Subcutaneous abdominal adipose tissue (tissue), 5 donors: ENCODE results near the gene TCF4.
A peak's percentile ranks its signal among the peaks of the same experiment; 100 is the strongest.

Experiments used
- H3K27ac ChIP-seq: one replicate; pipeline ENCODE4 v1.7.0; 2013; ENCODE audit warnings: low read depth, mild to moderate bottlenecking, inconsistent platforms, low read length, moderate library complexity
- H3K27me3 ChIP-seq, 5 donors: one replicate each; pipeline ENCODE4 v1.7.0; 2013; ENCODE audit warnings: low read length in 5 of 5, inconsistent platforms in 1 of 5; ENCODE audit not compliant: control insufficient read depth in 5 of 5, insufficient read depth in 4 of 5
- H3K36me3 ChIP-seq, 5 donors: one replicate each; pipeline ENCODE4 v1.7.0; 2013; ENCODE audit warnings: low read length in 5 of 5; ENCODE audit not compliant: control insufficient read depth in 5 of 5, insufficient read depth in 5 of 5
- H3K4me1 ChIP-seq, 5 donors: one replicate each; pipeline ENCODE4 v1.7.0; 2013; ENCODE audit warnings: low read length in 5 of 5, mild to moderate bottlenecking in 3 of 5, moderate library complexity in 1 of 5; ENCODE audit not compliant: control insufficient read depth in 5 of 5, insufficient read depth in 5 of 5
- H3K4me3 ChIP-seq, 5 donors: one replicate each; pipeline ENCODE4 v1.7.0; 2013; ENCODE audit warnings: low read length in 5 of 5, low read depth in 1 of 5
- H3K9ac ChIP-seq, 5 donors: one replicate each; pipeline ENCODE4 v1.7.0; 2013; ENCODE audit warnings: low read length in 5 of 5, mild to moderate bottlenecking in 4 of 5, moderate library complexity in 3 of 5
- H3K9me3 ChIP-seq, 5 donors: one replicate each; pipeline ENCODE4 v1.7.0; 2013; ENCODE audit warnings: low read length in 5 of 5; ENCODE audit not compliant: control insufficient read depth in 5 of 5
- donor health status: healthy.
- donor health status: healthy.
- donor health status: healthy.
- donor health status: healthy.
- donor health status: healthy.

TCF4 gene

DNA sequence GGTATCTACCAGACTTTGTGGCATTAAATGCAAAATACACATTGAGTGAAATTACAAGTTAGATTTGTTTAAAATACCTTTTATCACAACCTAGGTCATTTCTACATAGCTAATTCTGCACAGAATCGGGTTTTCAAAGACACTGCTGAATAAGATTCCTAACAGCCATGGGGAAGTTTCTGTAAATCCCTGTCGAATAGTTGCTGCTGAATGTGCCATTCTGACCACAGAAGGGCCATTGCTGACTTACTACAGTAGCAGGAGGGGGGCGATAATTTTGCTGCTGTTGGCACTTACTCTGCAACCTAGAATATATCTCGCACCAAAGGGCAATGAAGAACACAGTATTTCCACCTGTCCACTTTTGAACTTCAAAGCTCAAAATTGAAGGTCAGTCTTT lies 232.8 kb downstream of the TCF4 start:
- no peak overlapping the region for H3K9ac ChIP-seq
- H3K9me3 ChIP-seq, result no peaks in the 10 kb centered on the region
- peaks cover 0 to 21% (median 0%) of the 10 kb centered on the region in 5 donors for H3K4me1 ChIP-seq
- no peaks in the 10 kb centered on the region for H3K27me3 ChIP-seq
- no peak overlapping the region for H3K4me3 ChIP-seq
- no peaks in the 10 kb centered on the region for H3K36me3 ChIP-seq
- no peak overlapping the region for H3K27ac ChIP-seq

DNA sequence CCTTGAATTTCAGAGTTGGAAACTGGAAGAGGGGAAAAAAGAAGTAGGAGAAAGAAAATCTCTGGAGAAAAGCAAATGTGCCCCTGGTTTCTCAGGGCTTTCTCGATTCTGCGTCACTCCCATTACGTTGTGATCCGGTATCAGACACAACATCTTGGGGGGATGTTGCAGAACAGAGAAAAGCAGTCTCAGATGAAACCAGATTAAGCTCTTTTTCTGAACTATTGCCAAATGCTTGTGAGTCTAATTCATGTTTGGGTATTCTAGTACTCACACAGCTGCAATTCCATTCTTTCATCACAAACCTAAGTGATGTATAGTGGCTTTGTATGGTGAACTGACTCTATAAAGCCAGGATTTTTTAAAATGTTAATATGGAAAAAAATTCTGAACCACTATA lies 233.2 kb downstream of the TCF4 start:
- Histone ChIP-seq H3K9me3 (no peaks in the 10 kb centered on the region), H3K27me3 (no peaks in the 10 kb centered on the region), H3K4me1 (peaks cover 0 to 18% (median 0%) of the 10 kb centered on the region in 5 donors), H3K4me3 (no peak overlapping the region), H3K27ac (no peak overlapping the region), H3K36me3 (peaks cover 0 to 4% (median 0%) of the 10 kb centered on the region in 5 donors), H3K9ac (no peak overlapping the region)

DNA sequence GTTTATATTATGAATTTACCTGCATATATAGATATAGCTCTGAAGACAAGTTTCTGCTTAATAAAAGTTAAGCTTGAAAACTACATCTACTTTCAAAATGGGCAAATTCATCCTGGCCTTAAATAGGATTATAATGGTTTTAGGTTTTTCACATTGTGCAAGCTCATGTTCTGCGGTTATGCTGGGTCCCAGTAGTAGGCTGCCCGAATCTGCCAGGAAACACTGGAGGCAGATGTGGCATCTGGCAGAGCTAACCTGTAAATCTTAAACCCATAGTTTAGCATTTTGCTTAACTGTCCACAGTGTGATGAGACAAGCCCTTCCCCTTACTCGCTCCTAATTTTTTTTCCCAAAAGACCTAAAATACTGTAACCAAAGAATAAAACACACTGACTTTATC lies 234.2 kb downstream of the TCF4 start:
- H3K9me3 ChIP-seq, result no peaks in the 10 kb centered on the region
- H3K4me3 ChIP-seq, result no peak overlapping the region
- H3K4me1 ChIP-seq, result peaks cover 0 to 18% (median 0%) of the 10 kb centered on the region in 5 donors
- H3K27me3 ChIP-seq, result no peaks in the 10 kb centered on the region
- H3K27ac ChIP-seq, result no peak overlapping the region
- H3K36me3 ChIP-seq, result peaks cover 0 to 5% (median 0%) of the 10 kb centered on the region in 5 donors
- H3K9ac ChIP-seq, result no peak overlapping the region

DNA sequence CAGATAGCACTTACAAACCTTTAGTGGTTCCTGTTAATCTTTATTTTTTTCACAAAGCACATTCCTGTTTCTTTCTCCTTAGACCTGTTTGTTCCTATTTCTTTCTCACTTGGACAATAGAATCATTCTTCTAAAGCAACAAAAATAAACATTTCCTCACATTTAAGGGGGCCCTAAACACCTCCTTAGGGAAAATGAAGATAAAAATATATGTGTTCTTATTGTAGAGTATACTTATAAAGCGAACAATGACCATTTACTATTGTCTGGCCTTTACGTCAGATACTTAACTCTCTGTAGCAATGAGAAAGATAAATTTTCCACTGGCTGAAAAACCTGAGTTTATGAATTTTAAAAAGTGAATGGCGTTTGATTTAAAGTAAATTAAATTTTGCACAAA lies 234.6 kb downstream of the TCF4 start:
- Histone ChIP-seq H3K27me3 (no peaks in the 10 kb centered on the region), H3K36me3 (peaks cover 0 to 5% (median 0%) of the 10 kb centered on the region in 5 donors), H3K4me3 (no peak overlapping the region), H3K9me3 (no peaks in the 10 kb centered on the region), H3K4me1 (peaks cover 0 to 18% (median 0%) of the 10 kb centered on the region in 5 donors), H3K27ac (no peak overlapping the region), H3K9ac (no peak overlapping the region)

DNA sequence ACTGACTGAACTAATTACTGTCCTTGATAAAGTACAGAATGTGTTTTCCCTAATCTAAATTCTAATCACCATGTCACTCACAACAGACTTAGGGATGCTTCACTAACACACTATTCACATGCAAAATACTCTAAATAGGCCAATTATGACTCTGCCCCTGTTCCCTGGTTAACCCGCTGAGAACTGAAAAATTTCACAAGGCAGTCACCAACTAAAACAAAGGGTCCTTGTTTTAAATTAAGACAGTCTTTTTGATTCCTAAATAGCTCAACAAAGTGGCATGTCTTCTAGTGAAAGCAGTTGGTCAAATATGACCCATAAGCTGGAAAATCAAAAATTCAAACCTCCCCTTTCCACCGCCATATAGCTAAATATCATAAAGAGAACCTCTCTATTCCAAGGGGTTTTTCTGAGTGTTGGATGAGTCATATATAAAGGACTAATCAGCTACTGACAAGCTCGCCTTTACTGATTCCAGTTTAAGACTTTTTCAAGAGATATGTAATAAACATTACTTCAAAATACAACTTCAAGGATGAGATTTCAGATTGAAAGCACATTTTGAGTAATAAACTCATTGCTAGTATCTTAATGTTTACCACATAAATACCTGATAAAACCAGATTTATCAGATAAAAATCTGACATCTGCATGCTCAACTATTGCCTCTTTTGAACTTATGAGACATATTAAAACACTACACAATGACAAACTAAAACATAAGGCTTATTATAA lies 235.8 kb downstream of the TCF4 start:
- Histone ChIP-seq H3K27ac (no peak overlapping the region), H3K9ac (no peak overlapping the region), H3K4me1 (peaks cover 0 to 18% (median 0%) of the 10 kb centered on the region in 5 donors), H3K4me3 (no peak overlapping the region), H3K9me3 (no peaks in the 10 kb centered on the region), H3K27me3 (no peaks in the 10 kb centered on the region), H3K36me3 (peaks cover 0 to 8% (median 3%) of the 10 kb centered on the region in 5 donors)

DNA sequence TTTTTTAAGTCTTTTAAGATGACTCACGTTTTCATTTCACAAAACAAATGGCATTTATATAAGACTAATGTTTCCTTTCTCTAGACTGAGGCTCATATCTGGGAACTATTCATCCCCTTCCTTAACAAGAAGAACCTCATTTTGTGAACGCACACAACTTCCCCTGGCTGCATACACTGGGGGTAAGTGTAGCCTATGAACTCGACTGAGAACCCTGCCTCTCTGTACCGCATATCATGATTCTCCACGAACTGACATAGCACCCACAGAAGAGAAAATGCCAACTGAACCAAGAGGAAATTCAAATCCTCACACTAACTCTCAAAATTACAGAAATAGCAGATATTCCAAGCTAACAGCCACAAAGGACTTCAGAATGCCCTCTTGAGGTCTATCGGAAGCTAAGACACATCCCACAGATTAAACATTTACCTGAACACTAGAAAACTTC lies 236.7 kb downstream of the TCF4 start:
- no peaks in the 10 kb centered on the region for H3K27me3 ChIP-seq
- H3K36me3 ChIP-seq, result peaks cover 0 to 8% (median 3%) of the 10 kb centered on the region in 5 donors
- peaks cover 0 to 18% (median 0%) of the 10 kb centered on the region in 5 donors for H3K4me1 ChIP-seq
- H3K4me3 ChIP-seq, result no peak overlapping the region
- peak overlapping the region; percentile 6 for H3K27ac ChIP-seq
- H3K9ac ChIP-seq, result no peak overlapping the region
- H3K9me3 ChIP-seq, result no peaks in the 10 kb centered on the region

DNA sequence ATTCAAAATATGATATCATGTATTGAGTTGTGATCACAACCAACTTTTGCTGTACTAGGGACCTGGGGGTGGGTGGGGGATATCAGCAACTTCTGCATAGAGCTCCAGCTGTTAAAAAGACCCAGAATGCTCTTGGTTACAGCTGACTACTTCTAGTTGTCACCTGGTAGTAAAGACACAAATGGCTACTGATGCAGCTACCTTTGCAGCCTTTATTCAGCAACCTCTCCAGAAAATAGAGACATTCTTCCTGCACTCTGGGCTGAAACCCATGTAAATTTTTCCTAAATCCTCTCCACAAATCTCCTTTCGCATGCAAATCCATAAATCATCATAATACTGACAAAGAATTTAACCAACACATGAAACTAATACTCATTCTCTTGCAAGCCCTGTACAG lies 238.3 kb downstream of the TCF4 start:
- Histone ChIP-seq H3K27me3 (no peaks in the 10 kb centered on the region), H3K9ac (no peak overlapping the region), H3K36me3 (peaks cover 0 to 8% (median 3%) of the 10 kb centered on the region in 5 donors), H3K27ac (no peak overlapping the region), H3K4me1 (peaks cover 0 to 16% (median 0%) of the 10 kb centered on the region in 5 donors), H3K9me3 (no peaks in the 10 kb centered on the region), H3K4me3 (no peak overlapping the region)

DNA sequence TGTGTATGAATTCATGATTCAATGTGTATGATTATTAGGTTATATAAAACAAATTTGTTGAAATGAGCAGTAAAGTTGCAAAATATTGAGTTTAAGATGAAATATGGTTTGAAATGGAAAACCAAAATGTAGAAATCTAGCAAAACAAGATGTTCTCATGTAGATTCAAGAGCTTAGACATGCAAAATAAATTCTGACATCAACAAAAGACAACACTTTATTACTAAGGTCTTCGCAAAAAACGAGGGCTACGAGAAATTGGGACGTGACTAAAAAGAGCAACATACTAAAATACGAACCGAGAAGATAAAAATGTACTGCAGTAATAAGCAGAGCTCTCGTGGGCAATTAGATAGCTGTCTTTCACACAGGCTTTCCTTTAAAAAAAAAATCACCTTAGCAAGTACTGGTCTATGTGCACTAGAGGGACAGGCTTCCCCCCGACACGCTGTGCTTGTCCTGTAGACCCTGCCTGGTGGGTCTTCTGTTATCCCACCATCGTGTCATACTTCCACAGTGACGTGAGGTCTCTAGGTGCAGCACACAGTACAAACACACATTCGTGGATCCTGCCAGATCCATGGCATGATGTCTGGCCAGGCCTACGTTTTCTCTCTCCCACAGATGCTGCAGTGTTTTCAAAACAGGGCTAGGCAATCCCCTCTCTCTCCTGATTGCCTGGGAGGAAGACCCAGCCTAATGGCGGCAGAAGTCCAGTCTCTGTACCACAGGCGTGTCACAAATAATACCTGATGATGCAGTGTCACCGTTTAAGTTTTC lies 240.8 kb downstream of the TCF4 start:
- no peaks in the 10 kb centered on the region for H3K27me3 ChIP-seq
- H3K27ac ChIP-seq, result no peak overlapping the region
- peaks cover 0 to 8% (median 3%) of the 10 kb centered on the region in 5 donors for H3K36me3 ChIP-seq
- no peak overlapping the region for H3K9ac ChIP-seq
- H3K4me3 ChIP-seq, result no peak overlapping the region
- H3K9me3 ChIP-seq, result no peaks in the 10 kb centered on the region
- H3K4me1 ChIP-seq, result peaks cover 0 to 12% (median 0%) of the 10 kb centered on the region in 5 donors

DNA sequence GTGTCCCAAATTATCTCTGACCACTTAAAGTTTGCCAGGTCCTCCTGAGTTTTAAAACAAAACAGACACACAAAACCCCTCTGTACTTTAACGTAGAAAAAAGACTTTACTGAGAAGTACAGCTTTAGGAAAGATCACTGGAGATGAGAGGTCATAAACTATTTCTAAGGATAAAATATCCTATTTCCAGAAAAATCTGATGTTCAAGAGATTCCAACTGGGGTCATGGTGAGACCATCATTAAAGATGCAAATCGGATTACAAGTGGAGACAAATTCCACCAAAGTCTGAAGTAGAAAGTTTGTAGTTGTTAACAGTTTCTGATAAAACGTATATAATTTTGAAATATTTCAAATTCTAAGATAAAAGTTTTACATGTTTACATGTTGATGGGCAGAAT lies 241.6 kb downstream of the TCF4 start:
- no peaks in the 10 kb centered on the region for H3K9me3 ChIP-seq
- H3K9ac ChIP-seq, result no peak overlapping the region
- no peaks in the 10 kb centered on the region for H3K27me3 ChIP-seq
- H3K4me3 ChIP-seq, result no peak overlapping the region
- peaks cover 0 to 8% (median 3%) of the 10 kb centered on the region in 5 donors for H3K36me3 ChIP-seq
- H3K4me1 ChIP-seq, result peaks cover 0 to 11% (median 0%) of the 10 kb centered on the region in 5 donors
- H3K27ac ChIP-seq, result no peak overlapping the region
